Caki2 (cell line): ENCODE data around the gene TESPA1. TPM values are rescaled to one million over a fixed set of nuclear protein-coding genes. Genes with fewer than 3 reads are reported as not detected.

Source experiments
- DNase-seq: peaks from one replicate; pipeline ENCODE4 v3.0.0-alpha.2; 2015; ENCODE audit warnings: low read depth
- in situ Hi-C: cut with HindIII; loops from 2 replicates; pipeline ENCODE4 v1.10.0; 2016; ENCODE audit warnings: low sequenced_read_pairs, low pct_unique_long_range_greater_than_20kb, mixed read lengths
- total RNA-seq: library from RNA; depleted of rRNA; stranded (reverse); fragments of >200 nt; shearing (Covaris generic); gene quantifications from 2 replicates; pipeline ENCODE4 v1.2.3, GENCODE V29; 2014; ENCODE audit warnings: low replicate concordance; rRNA removed

The TESPA1 gene
- total RNA-seq, 1 experiment from 2014 or later, result not detected

- in situ Hi-C loops, result no loop called here
- DNase-seq, result no peak
These were observed 52.5 kb downstream of the TESPA1 start for GRCh38 chr12:54932038-54932437.

GRCh38 chr12:54929998-54930397 is 54.6 kb downstream of the TESPA1 start:
- in situ Hi-C loops, result no loop called here
- no peak for DNase-seq

GRCh38 chr12:54926246-54926645 is 58.3 kb downstream of the TESPA1 start:
- in situ Hi-C loops, result no loop called here
- DNase-seq, result no peak

GRCh38 chr12:54924972-54925707 is 59.4 kb downstream of the TESPA1 start:
- DNase-seq, result no peak
- in situ Hi-C loops, result no loop called here

- DNase-seq, result no peak
- in situ Hi-C loops, result no loop called here
These were observed 67.5 kb downstream of the TESPA1 start for GRCh38 chr12:54917001-54917488.

Other genes with a start within 250 kb of the TESPA1 start
- not detected in 2 replicates for gene MUCL1, start 130.2 kb downstream of the TESPA1 start, total RNA-seq
- not detected in 2 replicates for gene NEUROD4, start 35.2 kb upstream of the TESPA1 start, total RNA-seq
- not detected in 2 replicates for gene OR9K2, start 141.6 kb upstream of the TESPA1 start, total RNA-seq
- not detected in 2 replicates for gene OR10A7, start 236.3 kb upstream of the TESPA1 start, total RNA-seq